Cardiac fibroblast (primary cell): ENCODE results near the gene TSEN2.

Experiments
- DNase-seq, 2 donors: peaks; one replicate each; pipeline versions ENCODE4 v3.0.0 to v3.0.0-alpha.2; 2010; ENCODE audit warnings: low read depth in 2 of 2
- H3K4me3 ChIP-seq, 2 donors: replicated peaks in 1 of 2; 1 replicate in 1 of 2; 2 replicates in 1 of 2; pipeline ENCODE4 v1.5.1; 2011; ENCODE audit warnings: low read depth in 2 of 2, low read length in 2 of 2, mild to moderate bottlenecking in 2 of 2, moderate library complexity in 1 of 2
- TF ChIP-seq, protein P1 (sequence below): IDR thresholded peaks from one replicate; pipeline ENCODE4 v1.5.1; 2011; ENCODE audit warnings: low read depth, mild to moderate bottlenecking, low read length, inconsistent platforms

The TSEN2 gene

GRCh38 chr3:12484198-12484982 is at the start of gene TSEN2:
Gene TSEN2, plus strand, starts transcription at chr3:12484480. Its CDS starts 5,321 bp downstream, at chr3:12489801.
- peak; percentile 94 to 97 for DNase-seq
- peak within 1 kb of the TSS; percentile 74 to 76 for H3K4me3 ChIP-seq
- TF ChIP-seq, protein P1, sequence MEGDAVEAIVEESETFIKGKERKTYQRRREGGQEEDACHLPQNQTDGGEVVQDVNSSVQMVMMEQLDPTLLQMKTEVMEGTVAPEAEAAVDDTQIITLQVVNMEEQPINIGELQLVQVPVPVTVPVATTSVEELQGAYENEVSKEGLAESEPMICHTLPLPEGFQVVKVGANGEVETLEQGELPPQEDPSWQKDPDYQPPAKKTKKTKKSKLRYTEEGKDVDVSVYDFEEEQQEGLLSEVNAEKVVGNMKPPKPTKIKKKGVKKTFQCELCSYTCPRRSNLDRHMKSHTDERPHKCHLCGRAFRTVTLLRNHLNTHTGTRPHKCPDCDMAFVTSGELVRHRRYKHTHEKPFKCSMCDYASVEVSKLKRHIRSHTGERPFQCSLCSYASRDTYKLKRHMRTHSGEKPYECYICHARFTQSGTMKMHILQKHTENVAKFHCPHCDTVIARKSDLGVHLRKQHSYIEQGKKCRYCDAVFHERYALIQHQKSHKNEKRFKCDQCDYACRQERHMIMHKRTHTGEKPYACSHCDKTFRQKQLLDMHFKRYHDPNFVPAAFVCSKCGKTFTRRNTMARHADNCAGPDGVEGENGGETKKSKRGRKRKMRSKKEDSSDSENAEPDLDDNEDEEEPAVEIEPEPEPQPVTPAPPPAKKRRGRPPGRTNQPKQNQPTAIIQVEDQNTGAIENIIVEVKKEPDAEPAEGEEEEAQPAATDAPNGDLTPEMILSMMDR = no peak

DNA sequence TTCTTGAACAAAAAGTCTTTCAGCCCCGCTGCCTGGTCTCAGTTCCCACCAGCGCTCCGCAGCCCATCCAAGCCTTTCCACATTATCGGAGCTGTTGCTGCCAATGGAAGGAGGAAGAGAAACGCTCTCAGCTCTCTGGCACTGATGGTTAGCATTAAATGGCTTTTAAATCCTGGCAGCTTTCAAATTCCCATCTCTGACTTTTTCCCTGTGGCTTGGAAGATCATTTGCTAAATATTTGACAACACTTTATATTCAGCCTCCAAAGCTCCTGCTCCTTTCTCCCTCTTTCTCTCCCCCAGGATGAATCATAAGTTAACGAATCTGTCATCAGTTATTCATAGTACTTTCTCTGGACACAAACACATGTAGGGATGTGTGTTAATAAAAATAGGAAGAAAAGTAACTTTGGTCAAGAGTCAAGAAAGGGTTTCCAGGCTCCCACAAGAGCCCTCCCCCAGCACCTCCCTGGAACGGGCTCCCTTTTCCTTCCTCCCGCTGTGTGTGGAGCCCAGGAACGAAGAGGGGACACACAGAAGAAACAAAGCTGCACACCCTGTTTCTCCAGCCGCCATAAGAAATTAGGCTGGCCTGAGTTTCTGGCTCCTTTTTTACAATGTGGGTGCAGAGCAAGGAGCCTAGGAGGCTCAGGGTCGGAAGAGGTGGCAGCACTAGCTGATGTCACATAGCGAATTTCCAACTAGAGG is 47.6 kb upstream of the TSEN2 start:
- peak; percentile 39 to 81 for DNase-seq
- H3K4me3 ChIP-seq = peak overlapping the region in 1 of 2 donors; percentile 1
- TF ChIP-seq, protein P1 = no peak

GRCh38 chr3:12437221-12437605 is 47.1 kb upstream of the TSEN2 start:
- no peak overlapping the region for H3K4me3 ChIP-seq
- TF ChIP-seq, protein P1 = no peak
- DNase-seq = no peak

GRCh38 chr3:12437861-12438260 is 46.4 kb upstream of the TSEN2 start:
- no peak for DNase-seq
- no peak overlapping the region for H3K4me3 ChIP-seq
- TF ChIP-seq, protein P1 = no peak

GRCh38 chr3:12438318-12438717 is 46.0 kb upstream of the TSEN2 start:
- no peak overlapping the region for H3K4me3 ChIP-seq
- TF ChIP-seq, protein P1 = no peak
- no peak for DNase-seq

DNA sequence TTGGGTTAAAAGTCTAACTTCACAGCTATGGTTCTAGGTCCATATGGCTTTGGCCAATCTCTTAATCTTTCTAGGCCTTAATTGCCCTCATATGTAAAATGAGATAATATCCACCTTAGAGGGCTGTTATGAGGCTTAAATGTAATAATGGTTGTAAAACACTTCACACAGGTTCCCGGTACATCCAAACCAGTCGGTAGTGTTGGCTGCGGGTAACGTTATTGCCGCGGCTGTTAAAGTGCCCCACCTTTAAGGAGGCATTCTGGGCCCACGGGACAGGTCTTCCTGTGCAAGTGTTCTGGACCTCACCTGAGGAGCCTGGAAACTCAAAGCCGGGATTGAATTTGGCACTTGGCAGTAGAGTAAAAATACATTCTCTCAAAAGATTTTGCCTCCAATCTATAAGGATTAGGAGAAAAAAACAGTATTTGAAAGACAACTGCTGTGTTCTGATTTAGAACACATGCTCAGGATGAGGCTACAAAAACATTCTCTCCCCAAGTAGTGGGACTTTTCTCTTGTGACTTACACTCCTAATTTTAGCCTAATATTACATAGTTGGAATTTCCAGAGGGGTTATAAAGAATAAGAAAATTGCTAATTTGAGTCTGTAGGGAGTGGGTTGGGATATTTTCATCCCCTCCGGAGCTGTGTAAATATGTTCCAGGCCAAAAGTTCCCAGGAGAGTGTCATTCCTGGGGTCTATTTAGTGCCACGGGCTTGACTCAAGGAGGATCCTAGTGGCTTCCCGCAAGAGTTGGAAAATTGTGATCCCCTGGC is 44.9 kb upstream of the TSEN2 start:
- DNase-seq = no peak
- TF ChIP-seq, protein P1 = no peak
- no peak overlapping the region for H3K4me3 ChIP-seq
